Jurkat, Clone E6-1 (cell line): ENCODE data around the gene FA2H.
"Not testable (repeated sequence)": the region's sequence is repeated elsewhere in the genome, so short reads cannot be mapped to it uniquely, and the experiment has no call there.

Source experiments
- DNase-seq: peaks from one replicate; pipeline ENCODE4 v3.0.0-alpha.2; 2011; ENCODE audit warnings: low read depth, low spot score
- H3K4me3 ChIP-seq: 2 replicates; pipeline ENCODE4 v1.5.1; 2011; ENCODE audit warnings: mild to moderate bottlenecking, low read length, control low read depth, moderate library complexity

Gene FA2H

GRCh38 chr16:74771656-74772315 is 2.8 kb downstream of the FA2H start:
- H3K4me3 ChIP-seq = no peak overlapping the region
- no peak for DNase-seq

- DNase-seq = no peak
- H3K4me3 ChIP-seq = no peak overlapping the region
Measured at GRCh38 chr16:74770831-74771526, 3.6 kb downstream of the FA2H start.

GRCh38 chr16:74769586-74770190 is 4.9 kb downstream of the FA2H start:
- no peak for DNase-seq
- no peak overlapping the region for H3K4me3 ChIP-seq

GRCh38 chr16:74768239-74768638 is 6.4 kb downstream of the FA2H start:
- DNase-seq = no peak
- no peak overlapping the region for H3K4me3 ChIP-seq

GRCh38 chr16:74767749-74768148 is 6.9 kb downstream of the FA2H start:
- H3K4me3 ChIP-seq = no peak overlapping the region
- DNase-seq = no peak

- H3K4me3 ChIP-seq = no peak overlapping the region
Measured at GRCh38 chr16:74766729-74767128, 7.9 kb downstream of the FA2H start.

GRCh38 chr16:74764184-74764583 is 10.4 kb downstream of the FA2H start:
- DNase-seq = not testable (repeated sequence)

More at GRCh38 chr16:74766729-74767128, 7.9 kb downstream of the FA2H start:
- DNase-seq = no peak

GRCh38 chr16:74761665-74762064 is 13.0 kb downstream of the FA2H start:
- no peak for DNase-seq
- H3K4me3 ChIP-seq = no peak overlapping the region

More at GRCh38 chr16:74764184-74764583, 10.4 kb downstream of the FA2H start:
- H3K4me3 ChIP-seq = not testable (repeated sequence)

- DNase-seq = peak; percentile 50
Measured at GRCh38 chr16:74760007-74760767, 14.4 kb downstream of the FA2H start.

GRCh38 chr16:74759564-74759963 is 15.1 kb downstream of the FA2H start:
- H3K4me3 ChIP-seq = no peak overlapping the region
- no peak for DNase-seq

More at GRCh38 chr16:74760007-74760767, 14.4 kb downstream of the FA2H start:
- H3K4me3 ChIP-seq = no peak overlapping the region

GRCh38 chr16:74758801-74759200 is 15.8 kb downstream of the FA2H start:
- no peak for DNase-seq
- no peak overlapping the region for H3K4me3 ChIP-seq

- H3K4me3 ChIP-seq = no peak overlapping the region
- DNase-seq = no peak
Measured at GRCh38 chr16:74757349-74757748, 17.3 kb downstream of the FA2H start.

GRCh38 chr16:74756203-74756602 is 18.4 kb downstream of the FA2H start:
- no peak for DNase-seq

GRCh38 chr16:74753180-74753579 is 21.4 kb downstream of the FA2H start:
- DNase-seq = no peak
- H3K4me3 ChIP-seq = no peak overlapping the region

More at GRCh38 chr16:74756203-74756602, 18.4 kb downstream of the FA2H start:
- H3K4me3 ChIP-seq = no peak overlapping the region

GRCh38 chr16:74752756-74753155 is 21.9 kb downstream of the FA2H start:
- H3K4me3 ChIP-seq = no peak overlapping the region

GRCh38 chr16:74752258-74752657 is 22.4 kb downstream of the FA2H start:
- no peak overlapping the region for H3K4me3 ChIP-seq
- no peak for DNase-seq

More at GRCh38 chr16:74752756-74753155, 21.9 kb downstream of the FA2H start:
- no peak for DNase-seq

- no peak overlapping the region for H3K4me3 ChIP-seq
- no peak for DNase-seq
Measured at GRCh38 chr16:74751658-74752057, 23.0 kb downstream of the FA2H start.

GRCh38 chr16:74749291-74750055 is 25.1 kb downstream of the FA2H start:
- DNase-seq = peak; percentile 64
- no peak overlapping the region; the same call in 1 of the 2 replicates for H3K4me3 ChIP-seq

GRCh38 chr16:74748616-74749026 is 26.0 kb downstream of the FA2H start:
- DNase-seq = no peak
- no peak overlapping the region for H3K4me3 ChIP-seq
